K562 (cell line): ENCODE measurements around the gene CROT. TPM values are rescaled to one million over a fixed set of nuclear protein-coding genes. Genes with fewer than 3 reads are reported as not detected.

Source experiments
- ATAC-seq: fragments of 200-7000 bp; cut with Tn5 transposase; 3 replicates; pipeline ENCODE4 v1.9.1; 2020; ENCODE audit warnings: moderate library complexity
- BruUV-seq: library from RNA; stranded (reverse); fragments of 400-500 nt; replicated peaks from 2 replicates; lab custom pipeline; 2021; lab: Mats Ljungman, UMichigan
- CTCF ChIA-PET: fragments of 300-600 bp; formaldehyde crosslinking; extraction: SDS; loops from one replicate; lab custom pipeline; 2021; ENCODE audit warnings: low intra/inter-chr PET ratio; lab: Yijun Ruan, JAX
- POLR2A ChIA-PET: fragments of 300-600, 350-650 bp; sonication (Branson Sonifier 250); formaldehyde crosslinking; extraction: SDS; loops from one replicate; lab custom pipeline; 2021; ENCODE audit warnings: antibody characterized with exemption, inconsistent platforms; lab: Yijun Ruan, JAX
- DNase-seq, 4 experiments: peaks; one replicate each; pipeline versions ENCODE4 v3.0.0 to v3.0.0-alpha.2; 2011 to 2018; ENCODE audit warnings: low spot score in 3 of 4, mixed read lengths in 3 of 4; ENCODE audit errors: extremely low read depth in 1 of 4
- FAIRE-seq: peaks from 2 replicates; lab custom pipeline; 2011; peaks lifted over from hg19 to GRCh38; lab: Jason Lieb, UNC
- H2AFZ ChIP-seq: 2 replicates; pipeline ENCODE4 v1.6.0; 2011; ENCODE audit warnings: low read depth, low read length, control low read depth, inconsistent platforms
- H3K27ac ChIP-seq: fragments of 200-600 bp; 3 replicates; pipeline ENCODE4 v1.8.0; 2011; ENCODE audit warnings: low read depth, mild to moderate bottlenecking, control low read depth, inconsistent platforms, low read length, moderate library complexity, mixed read lengths; ENCODE audit errors: extremely low read depth
- H3K27me3 ChIP-seq, 2 experiments: fragments of 300-600 bp in 1 of 2; 2 replicates in 1 of 2; 3 replicates in 1 of 2; pipeline versions ENCODE4 v1.6.0 to v1.8.0; 2011; ENCODE audit warnings: inconsistent platforms in 2 of 2, low read length in 2 of 2, mild to moderate bottlenecking in 1 of 2, mixed read lengths in 1 of 2, moderate library complexity in 1 of 2; ENCODE audit not compliant: control insufficient read depth in 2 of 2, insufficient read depth in 2 of 2
- H3K36me3 ChIP-seq: fragments of 300-600 bp; 3 replicates; pipeline ENCODE4 v1.8.0; 2011; ENCODE audit warnings: mild to moderate bottlenecking, low read length, inconsistent platforms; ENCODE audit not compliant: control insufficient read depth, insufficient read depth
- H3K4me1 ChIP-seq, 2 experiments: fragments of 200-600 bp in 1 of 2; replicated peaks in 1 of 2; 2 replicates in 1 of 2; 3 replicates in 1 of 2; pipeline versions ENCODE4 v1.5.1 to v1.8.0; 2011; ENCODE audit warnings: inconsistent platforms in 2 of 2, low read length in 2 of 2, mild to moderate bottlenecking in 1 of 2, mixed read lengths in 1 of 2, moderate library complexity in 1 of 2; ENCODE audit not compliant: control insufficient read depth in 2 of 2, insufficient read depth in 2 of 2
- H3K4me2 ChIP-seq: 2 replicates; pipeline ENCODE4 v1.6.1; 2011; ENCODE audit warnings: low read length, control low read depth, inconsistent platforms, mixed read lengths; ENCODE audit not compliant: insufficient read depth
- H3K4me3 ChIP-seq: fragments of 200-600 bp; sonication (generic), shearing (Covaris generic); 2 replicates; pipeline ENCODE4 v1.5.1; 2016; ENCODE audit warnings: control low read depth, inconsistent platforms
- H3K79me2 ChIP-seq: fragments of 200-600 bp; 3 replicates; pipeline ENCODE4 v1.8.0; 2011; ENCODE audit warnings: low read length, inconsistent platforms; ENCODE audit not compliant: control insufficient read depth, insufficient read depth
- H3K9ac ChIP-seq, 2 experiments: 2 replicates each; pipeline versions ENCODE4 v1.6.0 to v1.6.1; 2011; ENCODE audit warnings: low read depth in 2 of 2, low read length in 2 of 2, control low read depth in 1 of 2, inconsistent platforms in 1 of 2, mild to moderate bottlenecking in 1 of 2, mixed read lengths in 1 of 2; ENCODE audit not compliant: insufficient read depth in 1 of 2
- H3K9me1 ChIP-seq: one replicate; pipeline ENCODE4 v1.6.0; 2011; ENCODE audit warnings: inconsistent platforms, mild to moderate bottlenecking, low read length, moderate library complexity; ENCODE audit not compliant: control insufficient read depth, insufficient read depth
- H3K9me3 ChIP-seq: replicated peaks from 2 replicates; pipeline ENCODE4 v1.5.1; 2011; ENCODE audit warnings: low read depth, low read length, inconsistent platforms; ENCODE audit not compliant: control insufficient read depth, insufficient read depth
- H4K20me1 ChIP-seq: replicated peaks from 2 replicates; pipeline ENCODE4 v1.6.1; 2011; ENCODE audit warnings: low read length, inconsistent platforms, mixed read lengths; ENCODE audit not compliant: control insufficient read depth, insufficient read depth
- GABPB1 ChIP-seq: sonication (generic); formaldehyde crosslinking; IDR thresholded peaks from 2 replicates; pipeline ENCODE4 v1.8.0; 2022; ENCODE audit warnings: mild to moderate bottlenecking, missing genetic modification reagents
- PCBP2 ChIP-seq: fragments of 200-400 bp; formaldehyde crosslinking; IDR thresholded peaks from 2 replicates; pipeline ENCODE4 v1.6.1; 2018; ENCODE audit warnings: low read length, low read depth, mild to moderate bottlenecking, moderate library complexity; ENCODE audit not compliant: poor library complexity, severe bottlenecking
- SRSF7 ChIP-seq: fragments of 200-400 bp; formaldehyde crosslinking; optimal IDR thresholded peaks from 2 replicates; pipeline ENCODE3; 2017; ENCODE audit warnings: mild to moderate bottlenecking, low read depth, low read length
- WGBS: fragments of 100-300 bp; shearing (Covaris generic); methylation state at CpG from one replicate; pipeline ENCODE4 v1.1.6; 2016; ENCODE audit warnings: low coverage, mixed read lengths; ENCODE audit not compliant: insufficient coverage; ENCODE audit errors: missing lambda C conversion rate; 5-methylcytosine and 5-hydroxymethylcytosine counted together
- in situ Hi-C: fragments of 300-500 bp; cut with MboI; formaldehyde crosslinking; loops from 4 replicates; pipeline ENCODE4 v1.15.0; 2018; ENCODE audit warnings: inconsistent platforms, mixed read lengths
- intact Hi-C: fragments of 100-400 bp; cut with micrococcal nuclease; formaldehyde crosslinking; loops from 2 replicates; pipeline ENCODE4 v1.14.2; 2022
- polyA plus RNA-seq, 8 experiments: library from polyadenylated mRNA; depleted of rRNA in 4 of 8; stranded (reverse) in 5 of 8; unstranded in 3 of 8; fragments of >200 nt; fragmentation: Nextera tagmentation in 2 of 8; fragmentation: Illumina TruSeq in 1 of 8; extraction: Ambion mirVana in 2 of 8; extraction: Trizol in 1 of 8; gene quantifications; 2 replicates each; pipeline versions ENCODE4 v1.2.1 to v1.2.3, GENCODE V29; 2011 to 2014; ENCODE audit warnings: inconsistent platforms in 1 of 8, missing spikeins in 1 of 8
- total RNA-seq, 7 experiments: library from RNA; depleted of rRNA in 6 of 7; stranded (reverse); fragments of >200 nt in 6 of 7; fragmentation: Illumina TruSeq in 2 of 7; extraction: Trizol in 2 of 7; gene quantifications; 2 replicates each; pipeline versions ENCODE4 v1.2.1 to v1.2.3, GENCODE V29; 2011 to 2021; ENCODE audit warnings: low replicate concordance in 1 of 7
- TF ChIP-seq, protein P1 (sequence below): sonication (generic); formaldehyde crosslinking; IDR thresholded peaks from 2 replicates; pipeline ENCODE4 v1.8.1; 2023; ENCODE audit warnings: mild to moderate bottlenecking, missing genetic modification reagents
- TF ChIP-seq, protein P2 (sequence below): sonication (generic); formaldehyde crosslinking; IDR thresholded peaks from 2 replicates; pipeline ENCODE4 v1.8.0; 2022; ENCODE audit warnings: mild to moderate bottlenecking, missing genetic modification reagents
- TF ChIP-seq, protein P3 (sequence below): sonication (generic); IDR thresholded peaks from 2 replicates; pipeline ENCODE4 v1.6.1; 2016
- TF ChIP-seq, protein P4 (sequence below): fragments of 450-650 bp; conservative IDR thresholded peaks from 2 replicates; pipeline ENCODE4 v1.6.1; 2016; ENCODE audit warnings: missing genetic modification characterization, low read depth, mild to moderate bottlenecking, control low read depth, missing compliant biosample characterization

Gene CROT
- total and polyA plus RNA-seq, 9 of the 15 experiments (the other 6 are each of a cell fraction or from before 2014, with no cell fraction given): 2.5 to 8.1 (median 5.1) TPM

DNA sequence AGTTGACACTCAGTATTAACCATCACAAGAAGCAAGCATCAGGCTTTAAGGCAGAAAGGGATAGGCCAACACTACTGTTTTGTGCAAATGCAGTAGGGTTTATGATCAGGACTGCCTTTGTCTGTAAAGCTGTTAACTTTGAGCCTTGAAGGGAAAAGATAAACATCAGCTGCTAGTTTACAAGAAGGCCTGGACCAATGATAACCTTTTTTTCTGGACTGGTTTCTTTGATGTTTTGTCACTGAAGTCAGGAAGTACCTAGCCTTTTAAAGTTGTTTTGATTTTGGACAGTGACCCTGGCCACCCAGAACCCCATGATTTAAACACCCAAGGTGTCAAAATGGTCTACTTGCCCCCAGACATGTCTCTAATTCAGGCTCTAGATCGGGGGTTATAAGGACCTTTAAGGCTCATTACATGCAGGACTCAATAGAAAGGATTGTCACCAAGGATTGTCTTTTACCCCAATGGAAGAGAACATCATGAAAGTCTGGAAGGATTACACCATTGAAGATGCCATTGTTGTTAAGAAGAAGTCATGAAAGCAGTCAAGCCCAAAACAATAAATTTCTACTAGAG is 50.1 kb downstream of the CROT start:
- peaks cover 3 to 10% of the 10 kb centered on the region in 2 experiments; a peak in 2 of 5 replicates for H3K4me1 ChIP-seq
- no peaks in the 10 kb centered on the region for H3K27me3 ChIP-seq
- ChIA-PET CTCF (no interaction called here), POLR2A (no interaction called here)
- intact Hi-C loops (no loop called here), in situ Hi-C loops (no loop called here)
- TF ChIP-seq, protein P1, sequence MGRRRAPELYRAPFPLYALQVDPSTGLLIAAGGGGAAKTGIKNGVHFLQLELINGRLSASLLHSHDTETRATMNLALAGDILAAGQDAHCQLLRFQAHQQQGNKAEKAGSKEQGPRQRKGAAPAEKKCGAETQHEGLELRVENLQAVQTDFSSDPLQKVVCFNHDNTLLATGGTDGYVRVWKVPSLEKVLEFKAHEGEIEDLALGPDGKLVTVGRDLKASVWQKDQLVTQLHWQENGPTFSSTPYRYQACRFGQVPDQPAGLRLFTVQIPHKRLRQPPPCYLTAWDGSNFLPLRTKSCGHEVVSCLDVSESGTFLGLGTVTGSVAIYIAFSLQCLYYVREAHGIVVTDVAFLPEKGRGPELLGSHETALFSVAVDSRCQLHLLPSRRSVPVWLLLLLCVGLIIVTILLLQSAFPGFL: no peak
- TF ChIP-seq, protein P2, sequence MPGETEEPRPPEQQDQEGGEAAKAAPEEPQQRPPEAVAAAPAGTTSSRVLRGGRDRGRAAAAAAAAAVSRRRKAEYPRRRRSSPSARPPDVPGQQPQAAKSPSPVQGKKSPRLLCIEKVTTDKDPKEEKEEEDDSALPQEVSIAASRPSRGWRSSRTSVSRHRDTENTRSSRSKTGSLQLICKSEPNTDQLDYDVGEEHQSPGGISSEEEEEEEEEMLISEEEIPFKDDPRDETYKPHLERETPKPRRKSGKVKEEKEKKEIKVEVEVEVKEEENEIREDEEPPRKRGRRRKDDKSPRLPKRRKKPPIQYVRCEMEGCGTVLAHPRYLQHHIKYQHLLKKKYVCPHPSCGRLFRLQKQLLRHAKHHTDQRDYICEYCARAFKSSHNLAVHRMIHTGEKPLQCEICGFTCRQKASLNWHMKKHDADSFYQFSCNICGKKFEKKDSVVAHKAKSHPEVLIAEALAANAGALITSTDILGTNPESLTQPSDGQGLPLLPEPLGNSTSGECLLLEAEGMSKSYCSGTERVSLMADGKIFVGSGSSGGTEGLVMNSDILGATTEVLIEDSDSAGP (CRISPR knock-in tag): no peak
- no peak for TF ChIP-seq SRSF7
- TF ChIP-seq, protein P3, sequence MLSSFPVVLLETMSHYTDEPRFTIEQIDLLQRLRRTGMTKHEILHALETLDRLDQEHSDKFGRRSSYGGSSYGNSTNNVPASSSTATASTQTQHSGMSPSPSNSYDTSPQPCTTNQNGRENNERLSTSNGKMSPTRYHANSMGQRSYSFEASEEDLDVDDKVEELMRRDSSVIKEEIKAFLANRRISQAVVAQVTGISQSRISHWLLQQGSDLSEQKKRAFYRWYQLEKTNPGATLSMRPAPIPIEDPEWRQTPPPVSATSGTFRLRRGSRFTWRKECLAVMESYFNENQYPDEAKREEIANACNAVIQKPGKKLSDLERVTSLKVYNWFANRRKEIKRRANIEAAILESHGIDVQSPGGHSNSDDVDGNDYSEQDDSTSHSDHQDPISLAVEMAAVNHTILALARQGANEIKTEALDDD: no peak
- TF ChIP-seq, protein P4, sequence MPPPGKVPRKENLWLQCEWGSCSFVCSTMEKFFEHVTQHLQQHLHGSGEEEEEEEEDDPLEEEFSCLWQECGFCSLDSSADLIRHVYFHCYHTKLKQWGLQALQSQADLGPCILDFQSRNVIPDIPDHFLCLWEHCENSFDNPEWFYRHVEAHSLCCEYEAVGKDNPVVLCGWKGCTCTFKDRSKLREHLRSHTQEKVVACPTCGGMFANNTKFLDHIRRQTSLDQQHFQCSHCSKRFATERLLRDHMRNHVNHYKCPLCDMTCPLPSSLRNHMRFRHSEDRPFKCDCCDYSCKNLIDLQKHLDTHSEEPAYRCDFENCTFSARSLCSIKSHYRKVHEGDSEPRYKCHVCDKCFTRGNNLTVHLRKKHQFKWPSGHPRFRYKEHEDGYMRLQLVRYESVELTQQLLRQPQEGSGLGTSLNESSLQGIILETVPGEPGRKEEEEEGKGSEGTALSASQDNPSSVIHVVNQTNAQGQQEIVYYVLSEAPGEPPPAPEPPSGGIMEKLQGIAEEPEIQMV (tag): no peak
- TF ChIP-seq PCBP2: no peak
- TF ChIP-seq GABPB1: no peak
- no peaks in the 10 kb centered on the region for H4K20me1 ChIP-seq
- H3K9me3 ChIP-seq: no peaks in the 10 kb centered on the region
- no peak overlapping the region for H3K4me3 ChIP-seq
- H3K36me3 ChIP-seq: peaks cover 2% of the 10 kb centered on the region; the same call in 1 of the 3 replicates
- no peak overlapping the region for H3K4me2 ChIP-seq
- no peaks in the 10 kb centered on the region for H3K79me2 ChIP-seq
- no peak for FAIRE-seq
- no peak for DNase-seq
- BruUV-seq: no TSS peak
- WGBS: 29% methylated on average over 1 of the region's 1 CpG
- no peak overlapping the region for H2AFZ ChIP-seq
- no peak for ATAC-seq
- no peaks in the 10 kb centered on the region for H3K9me1 ChIP-seq
- H3K27ac ChIP-seq: no peak overlapping the region
- no peak overlapping the region for H3K9ac ChIP-seq
